HG03342 (cell line): ENCODE measurements around the gene IL1B.

Experiments used
- ATAC-seq: cut with Tn5 transposase; IDR thresholded peaks from one replicate; pipeline ENCODE4 v1.9.1; 2021; ENCODE audit warnings: mild to moderate bottlenecking, moderate library complexity; ENCODE audit not compliant: unreplicated experiment

The IL1B gene

GRCh38 chr2:112830682-112831512, 5.7 kb downstream of the IL1B start:
- ATAC-seq = no peak

DNA sequence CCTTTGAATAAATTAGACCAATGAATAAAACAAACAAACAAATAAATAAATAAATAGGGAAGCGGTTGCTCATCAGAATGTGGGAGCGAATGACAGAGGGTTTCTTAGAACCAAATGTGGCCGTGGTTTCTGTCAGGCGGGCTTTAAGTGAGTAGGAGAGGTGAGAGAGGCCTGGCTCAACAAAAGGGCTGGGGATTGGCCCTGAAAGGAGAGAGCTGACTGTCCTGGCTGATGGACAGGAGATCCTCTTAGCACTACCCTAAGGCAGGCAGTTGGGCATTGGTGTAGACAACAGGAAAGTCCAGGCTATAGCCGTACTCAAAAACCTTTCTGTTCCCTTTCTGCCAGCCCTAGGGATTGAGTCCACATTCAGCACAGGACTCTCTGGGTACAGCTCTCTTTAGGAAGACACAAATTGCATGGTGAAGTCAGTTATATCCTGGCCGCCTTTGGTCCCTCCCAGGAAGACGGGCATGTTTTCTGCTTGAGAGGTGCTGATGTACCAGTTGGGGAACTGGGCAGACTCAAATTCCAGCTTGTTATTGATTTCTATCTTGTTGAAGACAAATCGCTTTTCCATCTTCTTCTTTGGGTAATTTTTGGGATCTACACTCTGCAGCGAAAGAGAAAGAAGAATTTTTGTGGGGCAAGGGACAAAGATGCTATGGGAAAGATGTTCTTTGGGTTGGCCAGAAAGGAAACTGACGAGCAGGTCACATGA, 6.5 kb downstream of the IL1B start:
- ATAC-seq = no peak

DNA sequence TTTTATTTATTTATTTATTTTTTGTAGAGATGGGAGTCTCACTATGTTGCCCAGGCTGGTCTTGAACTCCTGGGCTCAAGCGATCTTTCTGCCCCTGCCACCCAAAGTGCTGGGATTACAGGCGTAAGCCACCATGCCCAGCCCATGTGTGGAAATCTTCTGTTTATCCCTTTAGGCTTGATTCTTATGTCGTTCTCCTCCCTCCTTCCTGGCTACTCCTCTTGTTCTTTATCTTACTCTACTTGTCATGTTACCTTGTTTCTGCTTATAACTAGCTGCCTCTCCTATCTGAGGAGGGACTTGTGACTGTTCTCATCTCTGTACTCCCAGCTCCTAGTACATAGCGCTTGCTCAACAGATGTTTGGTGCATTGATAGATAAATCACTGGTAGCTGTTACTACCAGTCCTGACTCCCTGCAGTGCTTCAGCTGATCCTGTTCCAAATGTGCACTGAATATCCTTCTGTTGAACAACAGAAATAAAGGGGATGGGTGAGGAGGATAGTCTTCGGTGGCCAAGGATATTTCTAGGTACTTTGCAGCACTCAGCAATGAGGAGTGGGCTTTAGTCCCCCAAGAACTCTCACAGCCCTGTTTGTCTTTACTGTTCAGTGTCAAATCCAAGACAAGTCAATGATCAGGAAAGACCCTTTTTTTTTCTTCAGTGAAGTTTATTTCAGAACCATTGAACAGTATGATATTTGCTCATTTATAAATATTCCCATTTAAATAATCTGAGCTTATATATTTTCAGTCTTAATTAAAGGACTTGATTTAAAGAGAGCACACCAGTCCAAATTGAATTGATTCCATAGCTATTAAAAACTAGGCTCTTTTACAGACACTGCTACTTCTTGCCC, 7.2 kb downstream of the IL1B start:
- no peak for ATAC-seq

DNA sequence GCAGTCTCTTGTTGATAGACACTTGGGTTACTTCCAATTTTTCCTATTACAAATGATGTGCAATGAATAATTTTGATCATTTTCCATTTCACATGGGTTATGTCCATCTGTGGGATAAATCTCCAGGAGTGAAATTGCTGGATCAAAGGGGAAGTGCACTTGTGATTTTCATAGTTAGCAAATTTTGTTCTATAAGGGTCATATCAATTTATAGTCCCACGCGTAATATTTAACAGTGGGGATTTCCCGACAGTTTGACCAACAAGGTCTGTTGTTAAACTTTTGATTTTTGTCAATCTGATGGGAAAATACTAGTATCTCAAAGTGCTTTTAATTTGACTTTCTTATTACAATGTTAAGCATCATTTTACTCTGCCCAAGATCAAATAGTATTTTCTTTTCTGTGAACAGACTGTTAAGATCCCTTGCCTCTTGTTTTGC, 8.3 kb downstream of the IL1B start:
- ATAC-seq = no peak

- no peak for ATAC-seq
Measured at GRCh38 chr2:112827604-112828185, 8.9 kb downstream of the IL1B start.

GRCh38 chr2:112827009-112827408, 9.6 kb downstream of the IL1B start:
- no peak for ATAC-seq

GRCh38 chr2:112825706-112826105, 10.9 kb downstream of the IL1B start:
- no peak for ATAC-seq

DNA sequence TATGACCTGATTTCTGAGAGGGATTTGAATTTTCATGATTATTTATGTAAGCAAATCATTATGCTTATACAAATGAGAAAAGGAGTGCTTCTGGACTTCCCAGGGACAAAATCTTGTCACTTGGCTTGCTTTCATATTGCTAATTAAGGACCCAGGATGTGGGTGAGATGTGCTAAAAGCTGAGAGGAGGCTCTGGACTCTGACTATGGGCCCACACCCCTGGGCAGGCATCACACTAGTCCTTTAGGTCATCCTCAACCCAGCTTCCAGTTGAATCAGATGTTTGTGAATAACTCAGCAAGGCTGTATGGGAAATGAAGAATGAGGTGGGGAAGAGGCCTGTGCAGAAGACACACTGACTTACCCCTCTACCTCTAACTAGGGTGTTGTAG, 11.9 kb downstream of the IL1B start:
- ATAC-seq = no peak

DNA sequence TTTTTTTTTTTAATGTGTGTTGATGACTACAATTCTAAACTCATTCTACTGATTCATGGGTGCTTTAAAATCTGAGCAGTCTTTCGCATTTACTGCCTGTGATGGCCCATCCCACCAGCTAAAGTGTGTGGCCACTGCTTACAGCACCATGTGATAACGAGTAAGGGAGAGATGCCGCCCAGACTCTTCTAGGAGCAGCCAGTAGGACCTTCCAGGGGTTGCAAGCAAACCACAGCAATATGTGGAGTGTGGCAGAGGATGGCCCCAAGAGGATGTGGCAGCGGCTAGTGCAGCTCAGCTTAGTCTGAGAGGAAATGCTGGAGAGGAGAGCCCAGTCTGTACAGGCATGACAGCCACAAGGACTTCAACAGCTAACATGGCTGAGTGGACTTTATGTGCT, 14.9 kb downstream of the IL1B start:
- peak; percentile 29 for ATAC-seq

DNA sequence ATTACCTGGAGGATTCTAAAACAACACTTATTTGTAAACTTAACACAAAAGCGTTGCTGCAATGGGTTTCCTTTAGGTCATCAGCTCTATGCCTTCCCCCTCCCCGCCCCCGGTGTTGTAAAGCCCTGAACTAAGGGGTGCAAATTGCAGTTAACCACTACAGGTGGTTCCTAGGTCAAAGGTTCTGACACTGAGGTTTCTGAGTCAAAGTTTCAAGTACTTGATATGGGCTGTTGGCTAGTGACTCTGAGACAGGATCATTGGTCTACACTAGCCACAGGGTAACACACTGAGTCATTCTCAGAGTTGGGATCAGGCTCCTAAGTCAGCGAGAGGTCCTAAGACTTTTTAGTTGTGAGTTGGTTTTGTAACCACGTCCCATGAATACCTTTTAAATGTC, 15.4 kb downstream of the IL1B start:
- ATAC-seq = peak; percentile 80

DNA sequence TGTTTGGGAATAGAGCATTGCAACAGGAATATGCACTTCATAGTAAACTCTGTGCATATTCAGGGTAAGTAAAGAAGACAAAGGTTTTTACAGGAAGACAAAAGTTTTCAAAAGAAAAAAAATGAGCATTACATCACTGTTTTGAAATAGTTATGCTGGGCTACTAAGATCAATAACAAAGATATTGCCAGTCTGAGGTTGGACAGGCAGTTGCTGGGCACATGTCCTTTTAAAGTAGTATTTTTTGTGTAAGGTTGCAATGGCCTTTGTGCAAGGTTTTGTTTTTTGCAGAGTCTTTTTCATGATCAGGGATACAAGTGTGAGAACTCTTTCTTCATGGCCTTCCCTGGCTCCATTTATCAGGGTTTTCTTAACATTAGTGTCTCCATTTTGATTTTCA, 16.2 kb downstream of the IL1B start:
- ATAC-seq = no peak

DNA sequence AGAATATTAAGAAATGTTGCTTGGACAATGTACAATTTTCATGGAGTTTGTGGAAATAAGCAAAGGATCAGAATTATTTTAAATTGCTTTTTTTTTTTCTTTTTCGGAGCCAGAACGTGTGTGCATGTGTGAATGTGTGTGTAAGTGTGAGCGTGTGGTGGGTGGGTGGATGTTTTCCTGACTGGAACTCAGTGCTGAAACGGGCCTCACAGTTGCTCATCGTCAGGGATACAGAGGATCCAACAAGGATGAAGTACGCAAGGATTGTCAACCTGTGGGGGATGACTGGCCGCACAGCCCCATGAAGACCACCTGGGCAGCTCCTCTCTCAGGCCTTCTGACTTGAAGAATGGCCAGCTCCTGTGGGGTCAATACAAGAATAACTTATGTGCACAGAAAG, 17.5 kb downstream of the IL1B start:
- ATAC-seq = no peak

- ATAC-seq = no peak
Measured at GRCh38 chr2:112818094-112818902, 18.3 kb downstream of the IL1B start.

DNA sequence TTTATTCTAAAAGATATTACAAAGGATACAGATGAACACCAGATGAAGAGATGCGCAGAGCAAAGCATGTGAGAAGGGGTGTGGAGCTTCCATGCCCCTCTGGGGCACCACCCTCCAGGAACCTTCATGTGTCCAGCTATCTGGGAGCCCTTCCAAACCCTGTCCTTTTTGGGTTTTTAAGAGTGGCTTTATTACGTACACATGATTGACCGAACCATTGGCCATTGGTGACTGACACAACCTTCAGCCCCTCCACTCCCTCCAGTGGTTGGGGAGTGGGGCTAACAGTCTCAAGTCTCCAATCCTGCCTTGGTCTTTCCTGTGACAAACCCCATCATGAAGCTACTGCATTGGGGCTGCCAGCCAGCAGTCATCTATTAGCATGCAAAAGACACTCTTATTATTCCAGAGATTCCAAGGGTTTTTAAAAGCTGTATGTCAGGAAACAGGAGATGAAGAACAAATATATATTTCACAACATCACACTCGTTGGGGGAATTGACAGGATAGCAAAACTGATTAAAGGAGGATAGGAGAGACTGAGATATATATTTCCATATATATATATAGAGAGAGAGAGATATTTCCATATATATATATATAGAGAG, 19.4 kb downstream of the IL1B start:
- no peak for ATAC-seq

DNA sequence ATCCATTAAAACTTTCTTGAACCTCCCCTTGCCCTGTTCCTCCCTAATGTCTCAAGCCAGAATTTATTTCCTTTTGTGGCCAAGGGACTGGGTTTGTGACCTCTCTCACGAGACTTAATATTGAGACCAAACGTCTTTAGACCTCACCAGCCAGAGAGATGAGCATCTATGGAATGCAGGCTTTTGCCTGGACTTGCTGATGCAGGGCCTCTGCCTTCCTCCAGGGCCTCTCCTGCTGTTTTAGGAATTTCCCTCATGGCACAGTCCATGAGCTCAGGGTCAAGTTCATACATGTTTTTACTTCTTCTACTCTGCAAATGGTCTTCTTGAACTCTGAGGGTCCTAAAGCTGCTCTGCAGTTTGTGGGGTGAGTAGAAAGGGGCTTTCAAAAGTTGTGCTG, 22.3 kb downstream of the IL1B start:
- ATAC-seq = no peak

- no peak for ATAC-seq
Measured at GRCh38 chr2:112813280-112813966, 23.2 kb downstream of the IL1B start.

DNA sequence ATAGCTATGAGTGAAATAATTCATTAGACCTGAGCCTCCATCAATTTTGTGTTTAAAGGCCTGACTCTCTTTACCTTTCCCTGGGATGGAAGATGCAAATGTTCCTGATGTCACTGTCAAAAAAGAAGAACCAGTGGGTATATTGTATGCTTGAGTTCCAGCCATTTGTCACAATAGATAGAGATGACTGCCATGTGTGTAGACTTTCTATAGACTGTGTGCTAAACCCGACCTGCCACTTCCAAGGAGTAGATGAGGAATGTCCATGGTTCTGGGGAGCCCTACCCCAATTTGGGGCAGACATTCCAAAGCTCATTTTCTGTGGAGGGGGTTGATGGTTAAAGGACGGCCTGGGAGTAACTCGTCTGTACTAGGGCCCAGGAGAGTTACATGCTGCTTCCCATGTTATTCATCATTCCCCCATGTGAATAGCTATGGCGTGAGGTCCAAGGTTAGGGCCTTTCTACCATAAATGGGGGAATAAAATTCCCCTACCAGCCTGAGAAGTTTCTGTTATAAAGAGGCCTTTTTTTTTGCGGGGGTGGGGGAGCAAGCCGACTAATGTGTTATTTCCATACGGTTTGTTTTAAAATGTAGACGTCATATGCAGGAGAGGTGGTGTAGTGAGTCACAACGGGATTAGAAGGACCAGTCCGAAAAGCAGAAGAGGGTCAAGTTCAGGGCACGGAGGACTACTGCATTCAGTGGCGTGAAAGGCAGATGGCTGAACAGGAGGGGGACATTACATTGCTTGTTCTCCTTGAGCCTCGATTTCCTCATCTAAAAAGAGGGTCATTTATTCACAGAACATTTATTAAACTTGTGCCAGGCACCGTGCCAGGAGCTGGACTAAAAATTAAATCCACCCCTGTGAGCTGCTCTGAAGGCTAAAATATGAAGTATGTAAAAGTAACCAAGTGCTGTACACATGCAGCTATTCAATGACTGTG, 24.0 kb downstream of the IL1B start:
- peak; percentile 52 for ATAC-seq

- ATAC-seq = no peak
Measured at GRCh38 chr2:112811841-112812306, 24.7 kb downstream of the IL1B start.
